Cardiac fibroblast (primary cell): ENCODE measurements around the gene SCN2A.

ENCODE experiments used
- DNase-seq, 2 donors: peaks; one replicate each; pipeline versions ENCODE4 v3.0.0 to v3.0.0-alpha.2; 2010; ENCODE audit warnings: low read depth in 2 of 2
- H3K4me3 ChIP-seq, 2 donors: replicated peaks in 1 of 2; 1 replicate in 1 of 2; 2 replicates in 1 of 2; pipeline ENCODE4 v1.5.1; 2011; ENCODE audit warnings: low read depth in 2 of 2, low read length in 2 of 2, mild to moderate bottlenecking in 2 of 2, moderate library complexity in 1 of 2
- TF ChIP-seq, protein P1 (sequence below): IDR thresholded peaks from one replicate; pipeline ENCODE4 v1.5.1; 2011; ENCODE audit warnings: low read depth, mild to moderate bottlenecking, low read length, inconsistent platforms

The SCN2A gene

DNA sequence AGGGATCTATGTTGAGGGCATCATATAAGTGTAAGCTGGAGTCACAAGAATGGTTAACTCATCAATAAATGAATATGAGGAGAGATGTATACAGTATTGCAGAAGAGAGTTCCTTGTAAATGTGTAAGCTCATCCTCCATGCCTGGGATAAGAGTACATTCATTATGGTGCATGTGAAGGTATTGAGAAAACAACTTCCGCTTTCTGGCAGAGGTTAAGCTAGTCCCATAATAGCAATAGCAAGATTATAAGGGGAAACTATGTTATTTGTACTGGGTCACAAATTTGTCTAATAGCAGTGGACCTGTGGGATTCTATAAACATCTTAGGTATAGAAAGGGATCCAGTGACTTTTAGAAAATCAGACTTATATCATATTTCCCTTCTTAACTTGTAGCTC is 44.1 kb downstream of the SCN2A start:
- no peak for DNase-seq
- TF ChIP-seq, protein P1, sequence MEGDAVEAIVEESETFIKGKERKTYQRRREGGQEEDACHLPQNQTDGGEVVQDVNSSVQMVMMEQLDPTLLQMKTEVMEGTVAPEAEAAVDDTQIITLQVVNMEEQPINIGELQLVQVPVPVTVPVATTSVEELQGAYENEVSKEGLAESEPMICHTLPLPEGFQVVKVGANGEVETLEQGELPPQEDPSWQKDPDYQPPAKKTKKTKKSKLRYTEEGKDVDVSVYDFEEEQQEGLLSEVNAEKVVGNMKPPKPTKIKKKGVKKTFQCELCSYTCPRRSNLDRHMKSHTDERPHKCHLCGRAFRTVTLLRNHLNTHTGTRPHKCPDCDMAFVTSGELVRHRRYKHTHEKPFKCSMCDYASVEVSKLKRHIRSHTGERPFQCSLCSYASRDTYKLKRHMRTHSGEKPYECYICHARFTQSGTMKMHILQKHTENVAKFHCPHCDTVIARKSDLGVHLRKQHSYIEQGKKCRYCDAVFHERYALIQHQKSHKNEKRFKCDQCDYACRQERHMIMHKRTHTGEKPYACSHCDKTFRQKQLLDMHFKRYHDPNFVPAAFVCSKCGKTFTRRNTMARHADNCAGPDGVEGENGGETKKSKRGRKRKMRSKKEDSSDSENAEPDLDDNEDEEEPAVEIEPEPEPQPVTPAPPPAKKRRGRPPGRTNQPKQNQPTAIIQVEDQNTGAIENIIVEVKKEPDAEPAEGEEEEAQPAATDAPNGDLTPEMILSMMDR, result no peak
- H3K4me3 ChIP-seq, result no peak overlapping the region

GRCh38 chr2:165287094-165287778 is 48.0 kb downstream of the SCN2A start:
- H3K4me3 ChIP-seq, result no peak overlapping the region
- DNase-seq, result no peak

DNA sequence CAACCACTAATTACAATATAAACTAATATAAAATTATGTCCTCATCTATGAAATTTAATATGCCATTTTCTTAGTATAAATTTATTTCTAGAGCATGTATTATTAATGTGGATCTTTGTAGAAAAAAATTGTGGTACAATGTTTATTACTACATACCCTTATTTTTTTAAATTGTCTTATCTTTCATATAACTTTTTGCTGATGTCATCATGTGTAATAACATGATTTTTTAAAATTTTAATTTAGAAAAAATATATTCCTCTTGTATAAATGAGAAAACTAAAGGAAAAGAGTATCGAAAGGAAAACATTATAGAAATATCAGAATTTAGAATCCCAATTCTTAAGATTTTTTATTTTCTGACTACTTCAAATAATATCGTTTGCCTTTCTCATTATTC is 49.9 kb downstream of the SCN2A start:
- no peak for DNase-seq
- TF ChIP-seq, protein P1, result no peak
- H3K4me3 ChIP-seq, result no peak overlapping the region

More at GRCh38 chr2:165287094-165287778, 48.0 kb downstream of the SCN2A start:
- TF ChIP-seq, protein P1, result no peak

- TF ChIP-seq, protein P1, result peak; percentile 74
- H3K4me3 ChIP-seq, result peak overlapping the region in 1 of 2 donors; percentile 33
- peak; percentile 92 to 94 for DNase-seq
Observed at GRCh38 chr2:165293440-165294420, 54.5 kb downstream of the SCN2A start.

- no peak for DNase-seq
- TF ChIP-seq, protein P1, result no peak
- H3K4me3 ChIP-seq, result no peak overlapping the region
Observed at GRCh38 chr2:165294912-165295311, 55.7 kb downstream of the SCN2A start.

- DNase-seq, result no peak
- no peak overlapping the region for H3K4me3 ChIP-seq
- TF ChIP-seq, protein P1, result no peak
Observed at GRCh38 chr2:165295643-165296042, 56.4 kb downstream of the SCN2A start.
